ENCODE data around the gene ANKRD34C.
"Not testable (repeated sequence)": the region's sequence is repeated elsewhere in the genome, so short reads cannot be mapped to it uniquely, and the experiment has no call there.

ANKRD34C gene

GRCh38 chr15:79315623-79316328 lies 33.3 kb downstream of the ANKRD34C start:
- DNase-seq (ENCODE audit: low read depth in 1 of 2, low spot score in 1 of 2) = no peak

GRCh38 chr15:79316864-79317263 lies 34.3 kb downstream of the ANKRD34C start:
- DNase-seq (ENCODE audit: low read depth in 1 of 2, low spot score in 1 of 2) = no peak
- TF ChIP-seq GABPA (IDR thresholded peaks at IDR 0.05; ENCODE audit: low read depth) = no peak
- no peak for TF ChIP-seq REST (IDR thresholded peaks at IDR 0.05; ENCODE audit: insufficient replicate concordance, low read depth)
- no peak for TF ChIP-seq CTCF (IDR thresholded peaks at IDR 0.05; ENCODE audit: insufficient read depth, low read length)
- TF ChIP-seq SPI1 (IDR thresholded peaks at IDR 0.05; ENCODE audit: borderline replicate concordance, low read depth) = no peak
- no peak for TF ChIP-seq POLR2AphosphoS5 (IDR thresholded peaks at IDR 0.05; ENCODE audit: low read depth)
- H3K27ac ChIP-seq (replicated peaks) = no peak overlapping the region
- H3K4me3 ChIP-seq (replicated peaks; ENCODE audit: insufficient read depth, low read length) = no peak overlapping the region
- H3K27me3 ChIP-seq (ENCODE audit: insufficient read depth, poor library complexity, severe bottlenecking) = no peaks in the 10 kb centered on the region

More at GRCh38 chr15:79315623-79316328, 33.3 kb downstream of the ANKRD34C start:
- TF ChIP-seq POLR2AphosphoS5 (IDR thresholded peaks at IDR 0.05; ENCODE audit: low read depth) (no peak), CTCF (IDR thresholded peaks at IDR 0.05; ENCODE audit: insufficient read depth, low read length) (no peak), SPI1 (IDR thresholded peaks at IDR 0.05; ENCODE audit: borderline replicate concordance, low read depth) (no peak), GABPA (IDR thresholded peaks at IDR 0.05; ENCODE audit: low read depth) (no peak), REST (IDR thresholded peaks at IDR 0.05; ENCODE audit: insufficient replicate concordance, low read depth) (no peak)
- Histone ChIP-seq H3K4me3 (replicated peaks; ENCODE audit: insufficient read depth, low read length) (no peak overlapping the region), H3K27me3 (ENCODE audit: insufficient read depth, poor library complexity, severe bottlenecking) (no peaks in the 10 kb centered on the region), H3K27ac (replicated peaks) (no peak overlapping the region)

GRCh38 chr15:79319973-79320372 lies 37.5 kb downstream of the ANKRD34C start:
- not testable (repeated sequence) for H3K27ac ChIP-seq (replicated peaks); DNase-seq (ENCODE audit: low read depth in 1 of 2, low spot score in 1 of 2); H3K4me3 ChIP-seq (replicated peaks; ENCODE audit: insufficient read depth, low read length); H3K27me3 ChIP-seq (ENCODE audit: insufficient read depth, poor library complexity, severe bottlenecking)

- H3K27me3 ChIP-seq (ENCODE audit: insufficient read depth, poor library complexity, severe bottlenecking) = no peaks in the 10 kb centered on the region
- TF ChIP-seq SPI1 (IDR thresholded peaks at IDR 0.05; ENCODE audit: borderline replicate concordance, low read depth) (no peak), GABPA (IDR thresholded peaks at IDR 0.05; ENCODE audit: low read depth) (no peak), POLR2AphosphoS5 (IDR thresholded peaks at IDR 0.05; ENCODE audit: low read depth) (no peak), CTCF (IDR thresholded peaks at IDR 0.05; ENCODE audit: insufficient read depth, low read length) (no peak)
- H3K4me3 ChIP-seq (replicated peaks; ENCODE audit: insufficient read depth, low read length) = no peak overlapping the region
- no peak for DNase-seq (ENCODE audit: low read depth in 1 of 2, low spot score in 1 of 2)
- H3K27ac ChIP-seq (replicated peaks) = no peak overlapping the region
Observed at GRCh38 chr15:79321876-79322275, 39.4 kb downstream of the ANKRD34C start.
